Stimulated activated CD4-positive, alpha-beta T cell treated with anti-CD3 and anti-CD28 coated beads, Interleukin-2, amount 100 ng/mL, for 24 hours (primary cell): ENCODE data around the gene SMIM36.
"Not testable (repeated sequence)": the region's sequence is repeated elsewhere in the genome, so short reads cannot be mapped to it uniquely, and the experiment has no call there.

ENCODE experiments used
- DNase-seq, 2 donors: peaks; one replicate each; pipeline ENCODE4 v3.0.0-alpha.2; 2020

SMIM36 gene

DNA sequence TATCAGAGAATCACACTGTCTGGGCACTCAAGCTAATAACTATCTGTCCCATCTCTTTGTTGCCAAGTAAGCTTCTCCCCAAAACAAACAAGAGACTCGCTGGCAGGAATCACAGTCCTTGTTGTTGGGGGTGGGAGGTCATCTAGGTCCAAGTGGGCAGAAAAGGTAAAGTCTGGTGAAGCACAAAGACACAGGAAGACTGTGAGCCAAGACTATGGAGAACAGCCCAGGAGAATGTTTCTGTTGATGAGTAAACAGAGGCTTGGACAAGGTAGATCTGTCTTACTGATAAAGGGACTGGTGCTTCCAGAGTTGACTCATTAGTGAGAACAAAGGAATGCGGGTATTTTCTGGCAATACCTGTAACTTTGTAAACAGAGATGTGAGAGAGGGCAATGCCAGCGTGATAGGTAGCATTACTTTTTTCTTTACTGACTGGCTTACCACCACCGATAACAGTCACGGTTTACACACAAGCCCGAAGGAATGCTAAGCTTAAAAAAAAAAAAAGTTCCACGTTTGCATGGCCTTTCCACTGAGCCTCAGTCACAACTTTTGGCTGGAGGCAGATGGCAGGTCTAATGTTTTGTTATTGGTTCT lies 78.1 kb downstream of the SMIM36 start:
- DNase-seq: no peak

GRCh38 chr17:55432358-55433028 lies 78.8 kb downstream of the SMIM36 start:
- DNase-seq: no peak

DNA sequence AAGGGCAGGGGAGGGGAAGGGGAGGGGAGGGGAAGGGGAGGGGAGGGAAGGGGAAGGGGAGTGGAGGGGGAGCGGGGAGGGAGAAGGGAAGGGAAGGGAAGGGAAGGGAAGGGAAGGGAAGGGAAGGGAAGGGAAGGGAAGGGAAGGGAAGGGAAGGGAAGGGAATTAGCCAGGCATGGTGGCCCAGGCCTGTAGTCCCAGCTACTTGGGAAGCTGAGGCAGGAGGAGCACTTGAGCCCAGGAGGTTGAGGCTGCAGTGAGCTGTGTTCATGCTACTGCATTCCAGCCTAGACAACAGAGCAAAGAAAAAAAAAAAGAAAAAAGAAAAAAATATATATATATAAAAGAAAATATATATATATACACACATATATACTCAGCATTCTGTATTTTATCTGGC lies 79.3 kb downstream of the SMIM36 start:
- not testable (repeated sequence) for DNase-seq

DNA sequence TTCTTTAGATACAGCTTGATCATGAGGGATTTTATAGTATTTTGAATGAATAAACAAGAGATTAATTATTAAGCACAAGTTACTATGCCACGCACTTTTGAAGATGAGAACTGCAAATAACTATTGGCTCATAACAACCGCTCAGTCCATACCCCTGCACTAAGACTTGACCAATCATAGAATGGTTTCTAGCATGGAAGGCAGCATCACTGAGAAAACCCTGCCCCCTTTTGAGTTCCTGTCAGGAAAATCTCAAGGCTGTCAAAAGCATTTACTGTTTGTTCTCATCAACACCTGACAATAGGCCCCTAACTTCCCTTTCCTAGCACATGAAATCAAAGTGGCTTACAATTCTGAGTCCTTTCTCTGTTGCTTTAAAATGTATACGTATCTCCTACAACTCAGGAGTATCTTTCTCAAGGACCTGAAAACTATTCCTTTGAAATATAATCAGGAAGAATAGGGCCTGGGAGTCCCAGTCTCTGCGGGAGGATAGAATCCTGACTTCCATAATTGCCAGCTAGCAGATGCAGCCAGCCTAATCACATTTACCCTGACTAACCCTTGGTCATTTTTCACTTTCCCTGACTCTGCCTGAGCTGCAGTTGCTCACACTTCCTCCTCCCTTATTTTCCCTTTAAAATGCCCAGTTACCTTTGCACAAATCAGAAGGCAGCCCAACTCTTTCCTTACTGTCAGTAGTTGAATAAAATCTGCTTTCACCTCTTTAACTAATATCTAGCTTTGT lies 80.5 kb downstream of the SMIM36 start:
- no peak for DNase-seq

GRCh38 chr17:55427587-55427882 lies 83.7 kb downstream of the SMIM36 start:
- DNase-seq: no peak

DNA sequence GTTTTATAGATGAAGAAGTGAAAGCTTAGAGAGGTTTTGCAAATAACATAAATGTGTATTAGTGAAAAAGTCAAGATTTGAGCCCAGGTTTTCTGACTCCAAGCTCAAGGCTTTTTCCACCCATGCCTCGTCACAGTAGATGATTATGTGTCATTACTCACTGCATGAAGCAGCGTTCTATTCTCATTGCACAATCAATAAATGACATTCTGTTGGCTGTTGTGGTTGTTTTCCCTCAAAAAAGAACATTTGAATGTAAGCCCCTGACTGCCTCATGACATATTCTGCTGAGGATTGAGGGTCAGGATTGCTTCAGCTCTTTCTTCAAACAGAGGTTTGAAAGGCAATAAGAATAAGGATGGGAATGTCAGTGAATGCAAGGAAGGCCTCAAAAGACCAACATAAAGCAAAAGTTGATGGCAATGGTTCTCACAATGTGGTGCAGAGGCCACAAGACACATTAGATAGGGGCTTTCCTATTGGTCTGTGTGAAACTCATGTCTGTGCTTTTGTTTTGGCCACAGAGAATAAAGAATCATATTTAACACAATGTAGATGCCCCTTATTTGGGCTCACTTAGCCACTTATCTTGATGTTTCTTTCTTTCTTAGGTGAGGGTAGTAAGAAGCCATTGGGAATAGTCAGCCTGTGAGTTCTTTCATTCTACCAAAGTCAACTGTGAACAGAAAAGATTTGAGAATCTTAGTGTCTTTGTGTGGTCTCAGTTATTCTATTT lies 84.2 kb downstream of the SMIM36 start:
- DNase-seq: no peak

GRCh38 chr17:55424893-55425540 lies 86.2 kb downstream of the SMIM36 start:
- DNase-seq: no peak

DNA sequence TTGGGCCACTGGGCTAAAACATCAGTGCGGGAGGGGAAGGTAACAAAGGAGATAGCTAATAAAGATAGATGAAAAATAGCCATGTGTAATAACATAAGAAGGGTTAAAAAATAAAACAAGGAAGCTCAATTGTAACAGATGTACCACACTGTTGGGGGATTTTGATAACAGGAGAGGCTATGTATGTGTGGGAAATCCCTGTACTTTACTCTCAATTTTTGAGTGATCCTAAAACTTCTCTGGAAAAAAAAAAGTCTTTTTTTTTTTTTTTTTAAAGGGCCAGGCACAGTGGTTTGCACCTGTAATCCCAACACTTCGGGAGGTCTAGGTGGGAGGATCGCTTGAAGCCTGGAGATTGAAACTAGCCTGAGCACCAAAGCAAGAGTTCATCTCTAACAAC lies 87.7 kb downstream of the SMIM36 start:
- no peak for DNase-seq

- DNase-seq: not testable (repeated sequence)
Measured at GRCh38 chr17:55422828-55423164, 88.5 kb downstream of the SMIM36 start.

GRCh38 chr17:55421179-55421934 lies 89.9 kb downstream of the SMIM36 start, which contains the start of gene MMD:
Gene MMD, minus strand, starts transcription at chr17:55421835. Its CDS starts 140 bp downstream, at chr17:55421695.
- DNase-seq: peak; percentile 35 to 36

DNA sequence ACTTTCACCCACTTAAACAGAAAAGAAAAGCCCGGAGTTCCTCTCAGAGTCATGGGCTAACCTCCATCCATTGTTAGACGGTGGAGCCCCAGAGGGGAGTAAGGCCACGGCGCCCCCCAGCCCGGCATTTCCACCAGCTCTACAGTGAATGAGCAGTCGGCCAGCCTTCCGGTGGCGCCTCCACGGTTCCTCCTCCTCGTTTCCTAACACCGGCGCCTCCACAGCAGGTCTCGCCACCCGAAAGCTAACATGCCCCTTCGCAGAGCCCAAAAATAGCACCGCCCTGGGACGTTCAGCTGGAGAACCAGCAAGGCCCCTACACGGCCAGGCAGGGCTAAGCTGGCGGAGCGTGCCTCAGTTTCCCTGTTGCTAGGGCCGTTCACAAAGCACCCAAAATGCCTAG lies 90.5 kb downstream of the SMIM36 start:
- DNase-seq: peak; percentile 42 to 58

DNA sequence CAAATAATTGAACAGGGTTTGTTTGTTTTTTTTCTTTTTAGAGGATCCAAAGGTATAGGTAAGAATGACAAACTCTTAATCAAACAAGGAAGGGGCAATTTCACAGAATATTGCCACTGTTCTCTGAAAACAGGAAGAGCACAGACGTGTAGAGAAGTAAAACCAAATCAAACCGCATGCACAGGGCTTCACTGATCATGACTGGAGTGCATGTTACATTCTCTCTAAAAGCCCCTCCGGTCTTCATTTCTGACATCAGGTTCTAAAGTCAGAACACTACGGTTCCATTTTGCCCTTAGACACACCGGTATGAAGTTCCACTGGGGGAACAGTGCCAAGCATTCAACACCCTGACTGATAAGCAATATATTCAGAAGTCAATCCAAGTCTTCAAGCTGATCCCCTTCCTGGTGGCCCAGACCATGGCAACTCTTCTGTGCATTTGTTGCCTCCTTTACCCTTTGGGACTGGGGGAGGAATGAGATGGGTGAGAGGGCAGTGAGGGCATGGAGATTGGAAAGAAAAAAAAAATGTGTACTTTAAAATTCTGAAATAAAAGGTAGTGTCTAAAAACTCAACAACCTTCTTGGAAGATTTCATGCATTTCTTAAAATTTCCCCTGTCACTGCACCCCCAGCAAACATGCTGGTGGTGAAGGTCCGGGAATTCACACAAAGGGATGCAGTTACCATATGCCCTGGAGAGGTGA lies 91.0 kb downstream of the SMIM36 start:
- peak; percentile 5 to 19 for DNase-seq

GRCh38 chr17:55418369-55419268 lies 92.6 kb downstream of the SMIM36 start:
- DNase-seq: no peak

- no peak for DNase-seq
Measured at GRCh38 chr17:55417411-55418268, 93.6 kb downstream of the SMIM36 start.

DNA sequence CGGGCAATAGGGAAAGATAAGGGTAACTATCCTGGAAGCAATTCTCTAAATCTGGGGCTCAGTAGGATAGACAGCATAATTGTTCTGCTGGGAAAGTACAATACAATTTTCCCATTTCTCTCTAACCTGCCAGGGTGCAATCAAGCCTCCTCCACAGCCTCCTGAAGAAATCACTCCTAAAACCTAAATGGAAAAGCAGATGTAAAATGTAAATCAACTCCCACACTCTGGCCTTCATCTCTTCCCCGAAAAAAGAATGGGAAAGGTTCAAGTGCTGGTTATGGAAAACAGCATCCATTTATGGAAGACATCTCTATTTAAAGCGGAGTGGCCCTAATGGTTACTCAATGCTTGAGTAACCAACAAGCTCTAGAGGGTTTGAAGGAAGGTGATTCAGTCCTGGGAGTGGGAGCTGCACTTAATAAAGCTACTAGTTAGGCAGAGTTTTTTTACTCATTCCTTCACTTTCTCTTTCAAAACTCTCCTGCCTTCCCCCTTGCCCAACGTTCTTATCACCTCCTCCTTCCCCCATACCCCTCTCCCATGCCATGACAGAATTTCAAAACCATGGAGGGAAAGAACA lies 94.7 kb downstream of the SMIM36 start:
- no peak for DNase-seq

DNA sequence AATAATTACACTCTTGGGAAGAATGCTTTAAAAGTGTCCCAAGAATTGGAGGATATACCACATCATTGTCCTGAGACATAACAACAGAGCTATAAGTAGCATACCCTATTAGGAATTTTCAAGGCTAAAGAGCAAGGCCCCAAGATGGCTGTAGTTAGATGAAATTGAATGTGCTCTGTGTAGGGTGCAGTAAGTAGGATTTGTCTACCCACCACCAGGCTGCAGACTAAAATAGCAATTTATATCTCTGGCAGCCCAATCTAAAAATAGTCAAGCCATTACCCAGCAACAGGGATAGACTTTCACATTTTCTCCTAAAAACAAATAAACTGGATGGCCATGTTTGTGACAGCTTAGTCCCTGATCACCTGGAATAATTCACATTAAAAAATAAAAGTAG lies 95.3 kb downstream of the SMIM36 start:
- no peak for DNase-seq

DNA sequence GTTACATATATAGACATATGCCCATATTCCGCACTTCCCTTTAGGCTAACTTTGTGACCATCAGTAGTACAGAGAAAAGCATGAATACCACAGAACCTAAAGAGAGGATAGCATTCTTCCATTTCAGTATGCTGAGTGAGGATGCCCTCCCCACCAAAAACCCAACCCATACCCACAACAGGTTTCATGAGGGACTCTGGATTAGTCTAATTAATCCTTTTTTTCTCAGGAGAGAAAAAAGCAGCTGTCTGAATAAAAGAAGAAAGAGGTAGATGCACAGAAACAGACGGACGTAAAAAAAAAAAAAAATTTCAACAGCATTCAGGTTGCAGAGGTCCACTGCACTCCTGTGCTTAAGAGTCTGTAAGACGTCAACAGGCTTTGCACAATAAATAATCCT lies 96.3 kb downstream of the SMIM36 start:
- DNase-seq: no peak

DNA sequence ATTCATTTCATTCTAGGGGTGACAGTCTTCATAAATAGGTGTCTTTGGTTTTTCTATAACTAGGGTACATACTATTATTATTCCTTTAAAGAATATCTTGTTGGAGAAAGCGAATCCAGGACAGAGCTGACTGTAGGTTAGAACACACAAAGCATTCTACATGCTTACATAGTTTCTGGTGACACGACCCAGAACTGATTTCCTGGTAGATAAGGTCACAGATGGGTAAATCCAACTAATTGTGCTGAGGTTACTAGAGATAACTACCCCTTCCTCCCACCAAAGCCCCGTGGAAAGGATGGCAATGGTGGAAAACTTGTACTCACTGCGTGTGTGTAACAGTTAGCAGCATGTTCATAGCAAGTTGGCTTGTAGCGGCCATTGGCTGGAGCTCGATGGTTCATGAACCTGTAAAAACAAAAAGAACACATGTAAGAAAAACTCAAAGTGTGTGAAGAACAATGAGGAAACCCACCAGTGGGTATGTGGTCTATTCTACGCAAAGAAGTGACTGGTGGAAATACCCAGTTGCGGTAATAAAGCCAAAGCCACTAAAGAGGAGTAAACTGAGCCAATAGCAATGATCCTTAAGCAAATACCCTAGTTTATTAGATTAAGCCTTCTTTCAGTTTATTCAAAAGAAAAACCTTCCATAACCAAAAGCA lies 97.3 kb downstream of the SMIM36 start:
- DNase-seq: no peak

GRCh38 chr17:55411463-55411855 lies 99.8 kb downstream of the SMIM36 start:
- no peak for DNase-seq
